ENCODE results near the gene TTC24.

Gene TTC24

GRCh38 chr1:156555715-156556114 is 23.8 kb upstream of the TTC24 start:
- DNase-seq, result no peak

- no peak for DNase-seq
Measured at GRCh38 chr1:156556354-156556753, 23.2 kb upstream of the TTC24 start.

- DNase-seq, result no peak
Measured at GRCh38 chr1:156559086-156559796, 20.3 kb upstream of the TTC24 start.

GRCh38 chr1:156559797-156560385 is 19.6 kb upstream of the TTC24 start:
- no peak for DNase-seq

- no peak for DNase-seq
Measured at GRCh38 chr1:156560585-156561163, 18.8 kb upstream of the TTC24 start.

- no peak for DNase-seq
Measured at GRCh38 chr1:156565519-156565918, 14.0 kb upstream of the TTC24 start.

DNA sequence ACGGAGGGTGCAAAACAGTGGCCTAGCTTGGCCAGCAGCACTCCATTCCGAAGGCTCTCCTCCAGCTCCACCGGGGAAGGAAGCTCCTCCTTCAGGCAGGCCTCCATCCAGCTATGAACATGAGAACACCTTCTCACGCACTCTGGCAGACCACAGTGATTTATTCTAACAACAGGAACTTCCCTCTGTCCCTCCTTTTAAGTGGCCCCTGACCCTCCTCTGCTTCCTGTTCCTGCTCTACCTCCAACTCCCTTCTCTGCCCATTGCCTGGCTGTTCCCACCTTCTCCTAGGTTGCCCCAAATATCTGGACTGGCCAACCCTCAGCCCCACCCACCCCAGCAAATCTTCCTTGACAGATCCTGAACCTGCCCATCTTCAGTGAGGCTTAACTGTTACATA is 13.1 kb upstream of the TTC24 start:
- no peak for DNase-seq

- DNase-seq, result peak; percentile 53
Measured at GRCh38 chr1:156571261-156571852, 8.2 kb upstream of the TTC24 start.

DNA sequence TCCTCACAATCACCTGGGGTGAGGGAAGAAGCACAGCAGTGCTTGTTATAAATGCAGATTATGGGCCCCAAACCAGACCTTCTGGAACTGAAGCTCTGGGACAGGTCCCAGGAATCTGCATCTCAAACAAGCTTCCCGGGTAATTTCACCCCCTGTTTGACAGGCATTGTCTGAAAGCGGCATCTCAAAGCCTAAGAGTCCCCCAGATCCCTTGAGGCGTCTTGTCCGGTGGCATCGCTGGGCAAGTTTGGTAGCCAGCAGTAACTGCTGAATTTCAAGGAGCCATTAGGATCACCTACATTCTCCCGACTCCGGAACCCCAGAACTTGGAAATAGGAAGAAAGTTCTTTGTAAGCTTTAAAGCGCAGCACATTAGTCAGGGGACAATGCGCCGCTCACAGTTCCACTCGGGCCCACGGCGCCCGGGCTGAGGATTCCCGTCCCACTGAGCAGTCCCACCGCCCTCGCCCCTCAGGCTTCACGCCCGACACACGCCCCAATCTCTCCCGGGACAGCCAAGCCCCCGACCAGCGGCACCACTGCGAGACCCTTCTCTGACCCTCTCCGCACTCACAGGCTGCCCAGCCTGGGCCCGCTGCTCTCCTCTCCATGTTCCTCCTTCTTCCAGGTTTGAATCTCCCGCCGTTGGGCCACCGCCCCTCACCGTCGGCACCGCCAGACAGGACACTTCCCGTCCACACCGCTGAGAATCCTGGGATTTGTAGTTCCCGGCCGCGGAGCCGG is 7.4 kb upstream of the TTC24 start, which contains the start of gene IQGAP3:
Gene IQGAP3, minus strand, starts transcription at position 647 of the 744 bp plus-strand sequence. Its CDS starts 36 bp downstream, at position 611.
- DNase-seq, result peak; percentile 95

- no peak for DNase-seq
Measured at GRCh38 chr1:156572663-156573018, 6.9 kb upstream of the TTC24 start.

GRCh38 chr1:156574039-156574633 is 5.4 kb upstream of the TTC24 start:
- no peak for DNase-seq

GRCh38 chr1:156577550-156577949 is 2.0 kb upstream of the TTC24 start:
- DNase-seq, result peak; percentile 56

DNA sequence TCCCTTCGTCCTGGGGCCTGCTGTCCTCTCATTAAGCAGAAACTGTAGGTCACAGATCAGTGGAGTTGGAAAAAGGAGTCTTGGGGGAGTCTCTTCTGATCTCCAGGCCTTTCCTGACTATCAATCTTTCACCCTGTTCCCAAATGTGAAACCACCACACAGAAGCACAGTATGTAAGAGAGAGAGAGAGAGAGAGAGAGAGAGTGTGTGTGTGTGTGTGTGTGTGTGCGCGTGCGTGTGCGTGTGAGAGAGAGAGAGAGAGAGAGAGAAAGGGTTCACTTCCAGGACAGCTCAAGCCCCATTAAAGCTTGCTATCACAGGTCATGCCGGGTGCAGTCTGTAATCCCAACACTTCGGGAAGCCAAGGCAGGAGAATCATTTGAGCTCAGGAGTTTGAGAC is 1.5 kb upstream of the TTC24 start:
- DNase-seq, result peak; percentile 56

DNA sequence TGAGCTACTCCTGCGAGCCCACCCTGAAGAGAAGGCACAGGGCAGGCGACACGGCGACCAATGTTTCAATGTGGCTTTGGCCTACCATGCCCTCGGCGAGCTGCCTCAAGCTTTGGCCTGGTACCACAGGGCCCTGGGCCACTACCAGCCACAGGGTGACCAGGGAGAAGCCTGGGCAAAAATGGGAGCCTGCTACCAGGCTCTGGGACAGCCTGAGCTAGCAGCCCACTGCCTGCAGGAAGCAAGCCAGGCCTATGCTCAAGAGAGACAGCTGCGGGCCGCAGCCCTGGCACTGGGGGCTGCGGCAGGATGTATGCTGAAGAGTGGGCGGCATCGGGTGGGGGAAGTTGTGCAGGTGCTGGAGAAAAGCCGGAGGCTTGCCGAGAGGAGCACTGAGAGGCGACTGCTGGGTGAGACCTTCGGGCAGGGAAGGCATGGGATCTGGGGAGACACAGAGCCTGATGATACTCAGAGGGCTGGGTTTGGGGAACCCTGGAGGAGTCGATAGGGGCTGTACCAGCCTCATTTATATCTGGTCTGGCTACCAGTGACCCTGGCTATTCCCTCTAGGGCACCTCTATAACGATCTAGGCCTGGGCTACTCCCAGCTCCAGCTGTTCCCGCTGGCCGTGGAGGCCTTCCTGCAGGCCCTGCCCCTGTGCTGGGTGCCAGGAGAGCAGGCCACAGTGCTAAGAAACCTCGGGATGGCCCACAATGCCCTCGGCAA is 2.3 kb downstream of the TTC24 start:
- DNase-seq, result no peak

- DNase-seq, result no peak
Measured at GRCh38 chr1:156582388-156583017, 3.0 kb downstream of the TTC24 start.

GRCh38 chr1:156583821-156584622 is 4.5 kb downstream of the TTC24 start:
- peak; percentile 84 for DNase-seq

DNA sequence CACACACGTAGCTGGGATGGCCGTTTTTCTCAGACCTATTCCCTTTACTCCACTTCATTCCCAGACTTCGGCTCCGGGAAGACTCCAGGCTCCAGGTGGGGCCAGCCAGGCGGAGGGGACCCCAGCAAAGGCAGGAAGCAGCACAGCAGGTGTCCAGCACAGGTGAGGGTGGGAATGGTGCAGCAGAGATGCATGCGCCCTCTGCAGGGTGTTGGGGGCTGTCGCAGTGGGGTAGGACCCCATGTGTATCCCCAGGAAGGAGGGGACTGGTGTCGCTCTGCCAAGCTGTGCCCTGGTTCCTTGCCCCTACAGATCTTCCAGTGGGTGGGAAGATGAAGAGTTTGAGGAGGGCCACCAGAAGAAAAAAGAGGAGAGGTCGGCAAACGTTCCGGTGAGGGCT is 5.3 kb downstream of the TTC24 start:
- peak; percentile 61 for DNase-seq

GRCh38 chr1:156586323-156586722 is 6.8 kb downstream of the TTC24 start:
- DNase-seq, result no peak

- DNase-seq, result no peak
Measured at GRCh38 chr1:156586892-156587477, 7.5 kb downstream of the TTC24 start.

DNA sequence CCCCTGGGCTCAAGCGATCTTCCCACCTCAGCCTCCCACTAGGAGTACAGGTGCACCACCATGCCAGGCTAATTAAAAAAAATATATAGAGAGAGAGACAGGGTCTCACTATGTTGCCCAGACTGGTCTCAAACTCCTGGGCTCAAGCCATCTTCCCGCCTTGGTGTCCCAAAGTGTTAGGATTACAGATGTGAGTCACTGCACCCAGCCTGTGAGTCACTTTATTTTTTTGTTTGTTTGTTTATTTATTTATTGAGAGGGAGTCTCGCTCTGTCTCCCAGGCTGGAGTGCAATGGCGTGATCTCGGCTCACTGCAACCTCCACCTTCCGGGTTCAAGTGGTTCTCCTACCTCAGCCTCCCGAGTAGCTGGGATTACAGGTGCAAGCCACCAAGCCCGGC is 8.4 kb downstream of the TTC24 start:
- peak; percentile 72 for DNase-seq

Data from DMS53 (cell line).